ENCODE data around the gene GNAL.
"Not testable (repeated sequence)": the region's sequence is repeated elsewhere in the genome, so short reads cannot be mapped to it uniquely, and the experiment has no call there.

Gene GNAL

DNA sequence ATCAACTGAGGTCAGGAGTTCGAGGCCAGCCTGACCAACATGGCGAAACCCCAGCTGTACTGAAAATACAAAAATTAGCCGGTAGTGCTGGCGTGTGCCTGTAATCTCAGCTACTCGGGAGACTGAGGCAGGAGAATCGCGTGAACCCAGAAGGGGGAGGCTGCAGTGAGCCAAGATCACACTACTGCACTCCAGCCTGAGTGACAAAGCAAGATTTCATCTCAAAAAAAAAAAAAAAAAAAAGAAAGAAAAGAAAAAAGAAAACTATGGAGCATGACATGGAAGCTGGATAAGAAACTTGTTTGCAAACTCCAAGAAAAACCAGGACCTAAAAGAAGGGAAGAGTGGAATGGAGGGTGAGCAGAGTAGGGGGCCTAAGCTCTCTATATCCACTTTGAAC, 160.2 kb downstream of the GNAL start:
- DNase-seq = no peak

DNA sequence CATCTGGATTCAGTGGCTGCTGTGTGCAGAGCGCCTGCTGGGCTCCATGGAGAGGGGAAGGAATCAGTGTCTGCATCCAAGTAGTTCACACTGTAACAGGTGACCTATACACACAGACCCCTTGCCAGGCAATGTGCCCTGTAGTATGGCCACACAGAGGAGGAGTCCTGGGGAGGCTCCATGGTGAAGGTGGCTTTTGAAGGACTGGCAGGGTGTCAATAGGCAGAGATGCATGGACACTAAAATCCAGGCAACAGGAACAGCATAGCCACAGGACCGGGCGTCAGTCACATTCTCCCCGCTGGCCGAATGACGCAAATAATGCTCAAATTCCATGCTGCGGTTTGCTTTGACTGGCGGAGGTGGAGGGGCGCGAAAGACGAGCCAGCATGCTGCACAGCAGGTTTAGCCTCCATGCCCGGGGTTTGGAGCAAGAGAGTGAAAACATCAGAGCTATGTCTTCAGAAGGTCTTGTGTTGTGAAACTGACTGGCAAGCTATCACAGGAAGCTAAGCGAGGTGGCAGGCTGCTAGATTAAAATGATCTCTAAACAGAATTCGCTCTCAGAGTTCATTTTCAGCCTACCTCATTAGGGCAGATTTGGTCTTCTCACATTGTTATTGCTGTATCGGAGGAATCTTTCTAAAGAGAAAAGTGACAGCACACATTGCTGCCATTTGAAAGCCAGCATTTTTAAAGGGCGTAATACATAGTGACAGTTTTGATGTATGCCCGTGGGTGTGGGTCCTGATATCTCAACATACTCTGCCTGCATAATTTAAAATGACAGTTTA, 161.0 kb downstream of the GNAL start:
- DNase-seq = peak in 46 of 51 donors; percentile 8 to 77 (median 38)

DNA sequence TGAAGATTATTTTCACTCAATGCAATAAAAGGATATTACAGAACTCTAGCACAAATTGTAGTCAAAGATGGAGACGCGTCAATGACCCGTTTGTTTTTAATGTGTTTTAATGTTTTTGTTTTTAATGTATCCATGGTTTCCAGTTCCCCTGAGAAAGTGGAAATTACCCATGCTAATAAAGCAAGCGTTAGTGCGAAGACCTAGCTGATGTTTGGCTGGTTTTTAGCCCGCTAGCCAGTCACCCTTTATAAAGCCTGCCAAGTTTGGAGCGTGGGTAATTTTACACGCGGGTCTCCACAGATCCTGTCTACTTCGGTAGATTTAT, 161.7 kb downstream of the GNAL start:
- no peak for DNase-seq

DNA sequence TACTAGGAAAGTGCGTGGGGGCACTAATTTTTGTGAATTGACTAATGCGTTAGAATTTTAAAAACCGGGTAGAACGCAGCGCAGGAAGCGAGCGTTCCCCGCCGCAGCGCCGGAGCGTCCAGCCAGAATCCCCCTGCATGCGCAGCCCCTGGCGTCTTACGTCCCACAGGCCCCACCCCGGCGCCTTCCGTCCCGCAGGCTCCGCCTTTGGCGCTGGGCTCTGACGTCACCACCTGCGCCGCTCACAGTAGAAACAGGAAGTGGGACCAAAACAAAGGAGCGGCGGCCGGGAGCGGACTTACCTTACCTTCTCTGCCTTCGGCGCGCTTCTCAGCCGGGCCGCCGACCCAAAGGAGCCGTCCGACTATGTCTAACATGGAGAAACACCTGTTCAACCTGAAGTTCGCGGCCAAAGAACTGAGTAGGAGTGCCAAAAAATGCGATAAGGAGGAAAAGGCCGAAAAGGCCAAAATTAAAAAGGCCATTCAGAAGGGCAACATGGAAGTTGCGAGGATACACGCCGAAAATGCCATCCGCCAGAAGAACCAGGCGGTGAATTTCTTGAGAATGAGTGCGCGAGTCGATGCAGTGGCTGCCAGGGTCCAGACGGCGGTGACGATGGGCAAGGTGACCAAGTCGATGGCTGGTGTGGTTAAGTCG, 162.2 kb downstream of the GNAL start, which contains the start of gene CHMP1B:
TSS of gene CHMP1B (plus strand) at position 268 of the 660 bp plus-strand sequence. CDS start at position 367, 99 bp downstream.
- DNase-seq = peak; percentile 71 to 98 (median 94)

DNA sequence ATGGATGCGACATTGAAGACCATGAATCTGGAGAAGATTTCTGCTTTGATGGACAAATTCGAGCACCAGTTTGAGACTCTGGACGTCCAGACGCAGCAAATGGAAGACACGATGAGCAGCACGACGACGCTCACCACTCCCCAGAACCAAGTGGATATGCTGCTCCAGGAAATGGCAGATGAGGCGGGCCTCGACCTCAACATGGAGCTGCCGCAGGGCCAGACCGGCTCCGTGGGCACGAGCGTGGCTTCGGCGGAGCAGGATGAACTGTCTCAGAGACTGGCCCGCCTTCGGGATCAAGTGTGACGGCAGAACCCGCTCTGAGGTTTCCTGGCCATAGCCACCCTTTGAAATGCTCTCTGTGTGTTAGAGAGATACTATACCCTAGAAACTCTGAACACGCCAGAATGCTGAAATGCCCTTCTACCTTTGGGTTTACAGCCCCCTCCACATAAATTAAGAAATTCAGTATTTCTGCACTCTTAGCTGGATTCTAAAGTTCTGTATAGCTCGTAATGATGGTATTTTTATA, 162.8 kb downstream of the GNAL start:
- DNase-seq = peak in 13 of 51 donors; percentile 15 to 56 (median 32)

DNA sequence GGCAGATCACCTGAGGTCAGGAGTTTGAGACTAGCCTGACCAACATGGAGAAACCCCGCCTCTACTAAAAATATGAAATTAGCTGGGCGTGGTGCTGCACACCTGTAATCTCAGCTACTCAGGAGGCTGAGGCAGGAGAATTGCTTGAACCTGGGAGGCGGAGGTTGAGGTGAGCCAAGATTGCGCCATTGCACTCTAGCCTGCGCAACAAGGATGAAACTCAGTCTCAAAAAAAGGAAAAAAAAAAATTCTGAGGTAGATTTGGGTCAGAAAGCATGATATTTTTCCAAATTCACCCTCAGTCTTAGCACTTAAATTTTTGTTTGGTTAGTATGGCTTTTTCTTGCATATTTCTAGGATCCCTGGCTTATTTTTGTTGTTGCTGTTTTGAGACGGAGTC, 165.5 kb downstream of the GNAL start:
- not testable (repeated sequence) for DNase-seq

DNA sequence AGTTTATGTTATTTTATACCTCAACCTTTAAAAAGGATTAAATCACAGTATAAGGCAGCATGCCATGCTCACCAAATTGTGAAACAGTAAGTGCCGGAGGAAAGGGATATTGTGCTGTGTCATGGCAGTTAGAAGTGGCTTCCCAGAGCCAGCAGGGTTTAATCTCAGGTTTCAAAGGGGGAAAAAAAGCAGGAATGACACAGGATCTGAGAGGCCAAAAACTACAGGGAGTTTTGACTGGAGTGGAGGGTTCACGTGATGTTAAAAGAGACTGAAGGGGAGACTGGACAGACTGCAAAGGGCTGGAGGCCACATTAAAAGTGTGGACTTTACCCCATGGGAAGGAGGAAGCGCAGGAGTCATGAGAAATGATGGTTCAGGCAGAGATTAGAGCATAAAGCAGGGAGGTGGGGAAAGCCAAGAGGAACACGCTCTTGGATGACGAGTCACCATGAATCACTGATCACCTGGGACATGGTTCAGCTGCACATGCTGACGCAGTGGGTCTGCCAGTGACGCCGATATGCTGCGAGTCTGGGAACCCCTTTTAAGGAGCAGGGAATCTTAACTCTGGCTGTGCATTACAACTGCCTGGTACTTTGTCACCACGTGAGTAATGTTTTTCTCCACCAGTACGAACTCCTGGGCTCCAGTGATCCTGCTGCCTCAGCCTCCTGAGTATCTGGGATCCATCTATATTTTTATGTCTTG, 168.3 kb downstream of the GNAL start:
- DNase-seq = peak in 14 of 51 donors; percentile 8 to 47 (median 18)

DNA sequence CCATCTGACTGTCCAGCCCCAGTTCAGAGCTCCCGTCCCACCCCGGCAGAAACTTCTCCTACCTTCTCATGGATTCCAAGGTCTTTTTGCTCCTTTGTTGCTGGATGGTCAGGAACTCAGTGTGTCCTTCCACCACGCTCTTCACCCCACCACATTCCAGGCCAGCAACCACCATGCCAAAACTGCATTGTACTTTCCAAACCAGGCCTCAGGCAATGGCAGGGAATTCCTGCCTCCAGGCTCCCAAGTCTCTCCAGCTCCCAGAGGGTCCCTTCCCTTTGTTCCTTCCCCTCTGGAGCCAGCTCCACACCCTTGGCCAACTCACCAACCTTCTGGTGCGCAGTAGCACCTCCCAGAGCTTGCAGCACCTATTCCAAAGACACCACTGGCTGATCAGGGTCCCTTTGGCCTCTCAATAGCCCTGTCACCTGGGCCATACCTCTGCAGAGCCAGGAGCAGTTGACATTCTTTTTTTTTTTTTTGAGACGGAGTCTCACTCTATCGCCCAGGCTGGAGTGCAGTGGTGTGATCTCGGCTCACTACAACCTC, 170.3 kb downstream of the GNAL start:
- DNase-seq = no peak

DNA sequence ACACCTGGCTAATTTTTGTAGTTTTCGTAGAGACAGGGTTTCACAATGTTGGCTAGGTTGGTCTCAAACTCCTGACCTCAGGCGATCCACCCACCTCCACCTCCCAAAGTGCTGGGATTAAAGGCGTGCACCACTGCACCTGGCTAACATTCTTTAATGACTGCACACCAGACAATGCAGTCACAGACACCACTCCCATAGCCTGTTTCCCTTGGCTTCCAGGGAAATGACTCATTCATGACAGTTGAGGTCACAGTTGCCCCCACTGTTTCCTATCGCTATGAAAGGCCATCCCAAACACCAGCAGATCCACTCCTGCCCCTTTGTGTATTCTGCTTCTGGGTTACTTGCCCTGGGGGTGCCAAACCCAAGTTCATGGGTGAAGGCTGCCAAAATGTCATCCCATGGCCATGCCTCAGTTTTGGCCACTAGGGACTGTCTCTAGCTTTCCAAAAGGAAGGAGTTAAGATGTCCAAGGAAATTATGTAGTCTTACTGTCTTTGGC, 170.9 kb downstream of the GNAL start:
- DNase-seq = no peak

DNA sequence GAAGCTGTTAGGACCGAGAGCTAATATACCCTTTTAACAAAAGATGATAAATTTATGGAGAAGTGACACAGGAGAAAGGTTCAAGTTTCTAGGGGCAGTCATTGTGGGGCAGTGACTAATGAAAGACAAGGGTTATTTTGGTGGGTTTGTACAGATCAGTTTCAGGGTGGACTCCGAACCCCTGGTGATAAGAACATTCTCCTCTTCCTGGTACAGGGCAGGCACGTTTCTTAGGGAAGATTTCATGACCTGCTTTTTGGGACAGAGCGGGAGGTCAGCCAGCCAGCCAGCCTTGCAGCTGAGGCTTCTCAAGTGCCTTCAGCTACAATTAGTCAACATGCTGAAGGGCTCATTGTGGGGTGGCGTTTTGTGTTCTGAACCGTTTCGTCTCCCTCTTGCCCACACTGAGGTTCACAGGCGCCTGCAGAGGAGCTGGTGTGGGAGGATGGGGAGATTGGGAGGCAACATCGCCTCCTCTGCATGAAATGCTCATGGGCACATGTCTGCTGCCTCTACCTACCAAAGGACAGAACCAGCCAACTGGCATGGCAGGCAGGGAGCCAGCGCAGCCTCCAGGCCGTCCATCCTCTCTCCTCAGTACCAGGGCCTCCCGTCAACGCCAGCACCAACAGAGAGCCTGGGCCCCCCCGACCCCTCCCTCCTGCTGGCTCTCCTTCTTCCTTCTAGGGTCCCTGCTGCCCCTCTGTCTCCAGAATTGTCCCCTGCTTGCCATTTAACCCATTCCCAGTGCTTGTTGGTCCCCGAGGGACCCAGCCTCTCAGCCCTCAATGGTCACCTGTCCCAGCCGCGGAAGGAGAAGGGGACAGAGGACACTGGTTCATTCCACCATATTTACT, 171.8 kb downstream of the GNAL start:
- no peak for DNase-seq

DNA sequence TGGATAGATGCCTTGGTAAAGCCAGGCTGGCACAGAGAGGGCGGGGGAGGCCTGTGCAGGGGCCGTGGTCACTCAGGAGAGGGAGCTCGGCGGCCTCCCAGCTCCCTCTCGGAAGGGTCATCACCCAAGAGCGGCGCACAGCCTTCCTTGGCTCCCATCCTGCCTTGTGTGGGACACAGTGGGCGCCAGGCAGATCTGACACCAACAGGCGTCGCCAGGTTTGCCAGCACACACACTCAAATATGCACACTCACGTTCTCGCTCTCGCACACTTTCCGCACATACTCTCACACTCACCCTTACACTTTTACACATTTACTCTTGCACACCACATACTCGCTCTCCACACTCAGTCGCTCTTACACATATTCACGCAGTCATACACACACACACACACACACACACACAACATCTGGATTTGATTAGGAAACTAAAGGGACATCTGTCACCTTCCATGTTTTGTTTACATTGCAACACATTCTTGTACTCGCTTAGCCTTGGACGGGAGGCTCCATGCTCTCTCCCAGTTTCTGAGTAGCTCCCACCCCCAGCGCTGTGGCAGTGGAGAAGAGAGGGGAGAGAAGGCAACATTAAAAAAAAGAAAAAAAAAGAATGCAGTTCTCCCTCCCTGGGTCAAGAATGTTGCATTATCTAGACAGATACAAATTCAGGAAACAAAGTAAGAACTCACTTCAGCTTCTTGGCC, 172.7 kb downstream of the GNAL start:
- no peak for DNase-seq

DNA sequence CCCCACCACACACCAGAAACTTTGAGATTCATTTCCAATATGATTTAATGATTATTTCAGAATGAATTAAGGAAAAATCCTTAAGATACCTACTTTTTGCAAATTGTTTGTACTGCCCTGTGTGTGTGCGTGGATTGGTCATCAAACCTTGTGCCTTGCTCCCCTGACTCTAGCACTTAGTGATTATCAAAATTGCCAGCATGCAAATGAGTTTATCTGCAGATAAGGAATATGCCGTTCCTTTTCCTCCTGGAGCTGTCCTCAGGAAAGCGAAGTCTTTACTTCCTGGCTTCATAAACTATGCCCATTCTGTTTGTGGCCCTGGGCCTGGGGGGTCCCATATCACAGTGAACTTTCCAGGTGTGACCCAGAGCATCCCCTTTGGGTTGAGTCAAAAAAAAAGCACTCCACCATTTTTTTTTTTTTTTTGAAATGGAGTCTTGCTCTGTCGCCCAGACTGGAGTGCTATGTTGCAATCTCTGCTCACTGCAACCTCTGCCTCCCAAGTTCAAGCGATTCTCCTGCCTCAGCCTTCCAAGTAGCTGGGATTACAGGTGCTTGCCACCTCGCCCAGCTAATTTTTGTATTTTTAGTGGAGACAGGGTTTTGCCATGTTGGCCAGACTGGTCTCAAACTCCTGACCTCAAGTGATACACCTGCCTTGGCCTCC, 173.5 kb downstream of the GNAL start:
- DNase-seq = no peak

DNA sequence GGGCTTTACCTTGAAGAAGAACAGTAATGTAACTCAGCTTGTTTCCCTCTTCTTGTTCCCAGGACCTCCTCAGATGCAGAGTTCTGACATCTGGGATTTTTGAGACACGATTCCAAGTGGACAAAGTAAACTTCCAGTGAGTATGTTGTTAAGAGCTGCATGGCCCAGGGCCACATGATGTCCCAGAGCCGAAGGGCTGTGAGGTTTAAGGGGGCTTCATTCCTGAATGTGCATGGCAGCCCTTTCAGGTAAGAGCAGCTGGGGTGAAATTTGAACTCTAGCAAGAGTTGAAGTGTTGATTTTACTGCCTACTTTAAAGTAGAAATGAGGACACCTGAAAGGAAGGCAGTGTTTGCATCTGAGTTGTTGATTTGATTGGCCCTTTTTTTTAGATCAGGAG, 175.4 kb downstream of the GNAL start:
- no peak for DNase-seq

DNA sequence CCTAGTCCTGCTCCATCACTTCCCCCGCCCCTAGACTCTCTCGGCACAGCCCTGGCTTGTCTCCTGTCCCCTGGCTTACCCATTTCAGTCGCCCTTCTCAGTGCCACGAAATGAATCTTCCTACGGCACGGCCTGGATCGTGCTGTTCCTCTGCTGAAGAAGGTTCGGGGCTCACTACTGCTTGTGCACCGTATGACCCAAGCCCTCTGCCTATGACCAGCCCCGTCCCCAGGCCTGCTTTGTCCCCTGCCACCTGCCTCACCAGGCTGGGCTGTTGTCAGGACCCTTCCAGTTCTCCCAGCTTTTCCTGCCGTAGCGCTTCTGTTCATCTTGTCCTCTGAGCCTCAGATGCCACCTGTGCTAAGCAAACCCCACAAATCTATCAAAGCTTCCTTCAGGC, 176.0 kb downstream of the GNAL start:
- DNase-seq = no peak

DNA sequence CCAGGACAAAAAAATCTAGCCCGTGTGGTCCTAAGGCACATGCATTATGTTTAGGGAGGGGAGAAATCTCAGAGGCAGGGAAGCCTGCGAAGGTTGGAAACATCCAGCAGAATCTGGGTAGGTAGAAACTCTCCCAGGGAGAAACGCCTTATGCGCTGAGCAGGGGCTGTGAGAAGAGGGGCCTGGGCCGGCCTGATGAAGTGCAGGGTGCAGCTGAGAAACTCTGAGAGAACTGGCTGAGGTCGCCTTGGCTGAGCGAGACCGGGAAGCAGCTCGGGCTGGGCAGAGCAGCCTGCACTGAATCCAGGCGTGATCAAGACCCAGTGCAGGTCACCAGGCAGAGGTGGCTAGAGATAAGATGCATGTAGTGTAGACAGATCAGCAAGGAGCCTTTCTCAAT, 177.3 kb downstream of the GNAL start:
- DNase-seq = no peak

DNA sequence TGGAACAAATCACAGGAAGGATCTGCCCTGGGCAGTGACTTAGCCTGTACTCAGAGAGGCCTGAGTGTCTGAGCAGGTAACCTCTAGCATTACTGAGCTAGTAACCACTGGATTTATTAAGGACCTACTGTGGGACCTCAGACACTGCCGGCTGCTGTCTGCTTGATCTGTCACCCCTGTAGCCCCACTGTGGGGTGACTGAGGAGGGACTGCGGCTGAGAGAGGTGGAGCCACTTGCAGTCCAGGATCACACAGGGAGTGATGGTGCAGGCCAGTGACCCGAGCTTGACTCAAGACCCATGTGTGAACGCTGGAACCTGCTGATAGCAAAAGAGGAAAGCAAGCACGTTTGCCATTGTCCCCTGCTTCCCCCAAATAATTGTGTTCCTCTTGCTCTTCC, 177.7 kb downstream of the GNAL start:
- no peak for DNase-seq

DNA sequence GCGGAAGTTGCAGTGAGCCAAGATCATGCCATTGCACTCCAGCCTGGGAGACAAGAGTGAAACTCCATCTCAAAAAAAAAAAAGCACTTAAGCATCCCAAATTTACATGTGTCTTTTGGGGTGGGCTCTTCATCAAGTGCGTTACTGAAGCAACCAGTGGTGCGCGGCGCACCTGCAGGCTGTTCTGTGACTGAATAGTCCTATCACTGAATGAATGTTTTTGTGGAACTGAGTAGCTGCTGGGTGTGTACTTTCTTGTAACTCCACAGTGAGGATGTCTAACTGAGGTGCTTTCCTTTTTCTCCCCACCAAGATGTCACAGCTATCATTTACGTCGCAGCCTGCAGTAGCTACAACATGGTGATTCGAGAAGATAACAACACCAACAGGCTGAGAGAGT, 179.2 kb downstream of the GNAL start:
- no peak for DNase-seq

DNA sequence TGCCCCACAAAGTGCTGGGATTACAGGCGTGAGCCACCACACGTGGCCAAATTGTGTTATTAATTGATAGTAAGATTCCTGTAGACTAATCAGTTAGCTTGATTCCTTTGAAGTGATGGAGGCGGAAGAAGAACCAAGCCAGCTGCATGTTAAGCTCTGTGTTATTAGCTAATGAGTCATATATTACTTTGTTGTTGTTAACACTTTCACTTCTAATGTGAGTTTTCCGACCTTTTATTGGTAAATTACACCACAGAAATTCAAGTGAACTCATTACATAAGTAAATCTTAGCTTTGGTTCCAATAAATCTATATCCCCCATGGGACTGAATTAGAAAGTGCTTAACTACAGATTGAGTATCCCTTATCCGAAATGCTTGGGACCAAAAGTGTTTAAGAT, 182.4 kb downstream of the GNAL start:
- no peak for DNase-seq

DNA sequence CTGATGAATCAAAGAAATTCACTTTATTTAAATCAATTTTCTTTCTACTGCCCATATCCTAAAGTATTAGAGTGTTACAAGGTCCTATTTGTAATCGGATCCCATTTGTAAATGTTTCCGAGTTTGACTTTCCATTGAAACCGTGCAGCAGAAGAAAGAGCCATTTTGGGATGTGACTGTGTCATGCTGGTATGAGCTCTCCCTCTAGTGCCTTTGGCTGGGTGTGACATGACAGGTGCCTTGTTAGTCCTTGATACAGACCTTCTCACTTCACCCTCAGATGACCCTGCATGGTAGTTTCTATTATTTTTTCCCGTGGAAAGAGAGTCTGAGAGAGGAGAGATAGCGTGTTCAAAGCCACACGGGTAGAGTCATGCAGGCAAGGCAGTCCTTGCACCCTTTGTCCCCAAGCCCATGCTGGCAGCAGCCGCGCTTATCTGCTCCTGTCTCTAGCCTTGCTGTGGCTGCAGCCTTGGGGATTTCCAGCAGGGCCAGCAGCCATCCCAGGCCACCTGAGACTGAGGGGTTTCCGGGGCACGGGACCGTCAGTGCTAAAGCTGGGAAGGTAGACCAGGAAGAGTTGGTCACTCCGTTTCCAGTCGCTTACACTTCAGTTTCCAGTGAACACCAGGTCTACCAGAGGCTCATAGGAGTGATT, 183.5 kb downstream of the GNAL start:
- peak in 1 of 51 donors; percentile 1 for DNase-seq

Data from hypothalamus (tissue), 51 donors.